GM21447 (cell line): ENCODE data around the gene MYO9B.

ENCODE experiments used
- ATAC-seq: cut with Tn5 transposase; IDR thresholded peaks from one replicate; pipeline ENCODE4 v1.9.1; 2021; ENCODE audit not compliant: unreplicated experiment

MYO9B gene

GRCh38 chr19:17210296-17210695, 134.7 kb downstream of the MYO9B start:
- no peak for ATAC-seq

- ATAC-seq = no peak
These were observed 136.2 kb downstream of the MYO9B start for GRCh38 chr19:17211547-17212446.

- ATAC-seq = no peak
These were observed 137.8 kb downstream of the MYO9B start for GRCh38 chr19:17213334-17213733.

GRCh38 chr19:17214508-17215126, 139.0 kb downstream of the MYO9B start:
- ATAC-seq = no peak

- peak; percentile 79 for ATAC-seq
These were observed 139.8 kb downstream of the MYO9B start, which contains the start of gene USE1 for GRCh38 chr19:17215127-17215971. TSS of gene USE1 (plus strand) at chr19:17215357. CDS start at chr19:17215406, 49 bp downstream.

GRCh38 chr19:17216058-17216670, 140.6 kb downstream of the MYO9B start:
- ATAC-seq = no peak

- no peak for ATAC-seq
These were observed 143.7 kb downstream of the MYO9B start for GRCh38 chr19:17219286-17219685.

- no peak for ATAC-seq
These were observed 144.7 kb downstream of the MYO9B start for GRCh38 chr19:17220207-17220758.

- no peak for ATAC-seq
These were observed 149.5 kb downstream of the MYO9B start for GRCh38 chr19:17225053-17225452.

GRCh38 chr19:17226002-17226933, 150.7 kb downstream of the MYO9B start, which contains the start of gene OCEL1:
TSS of gene OCEL1 (plus strand) at chr19:17226226. CDS start at chr19:17226248, 22 bp downstream.
- ATAC-seq = peak; percentile 88

GRCh38 chr19:17227798-17228367, 152.3 kb downstream of the MYO9B start:
- ATAC-seq = no peak

- ATAC-seq = no peak
These were observed 154.3 kb downstream of the MYO9B start for GRCh38 chr19:17229890-17230289.

GRCh38 chr19:17232258-17232657, 156.7 kb downstream of the MYO9B start:
- ATAC-seq = no peak

GRCh38 chr19:17234911-17235299, 159.3 kb downstream of the MYO9B start:
- ATAC-seq = peak; percentile 57

- peak; percentile 50 for ATAC-seq
These were observed 159.9 kb downstream of the MYO9B start for GRCh38 chr19:17235300-17235970.

GRCh38 chr19:17235971-17236777, 160.6 kb downstream of the MYO9B start:
- ATAC-seq = no peak

- ATAC-seq = no peak
These were observed 161.4 kb downstream of the MYO9B start for GRCh38 chr19:17236811-17237543.
